T-helper 2 cell treated with Interferon-gamma antibody and Interleukin-4, amounts not matched to agents 100 ng/mL and 5 ng/mL, for 36 hours (primary cell): ENCODE results near the gene CHCHD4. TPM values are rescaled to one million over a fixed set of nuclear protein-coding genes. Genes with fewer than 3 reads are reported as not detected.

Experiments used
- intact Hi-C: fragments of 100-400 bp; cut with micrococcal nuclease; formaldehyde crosslinking; loops from one replicate; pipeline ENCODE4 v1.15.1; 2023
- total RNA-seq: library from RNA; stranded (reverse); gene quantifications from 2 replicates; pipeline ENCODE4 v1.2.3, GENCODE V29; 2022

Gene CHCHD4
- total RNA-seq, 1 donor from 2014 or later: 17.8 TPM

GRCh38 chr3:14150491-14151230, 26.0 kb upstream of the CHCHD4 start:
- intact Hi-C loops: no loop called here

- intact Hi-C loops: no loop called here
Measured at GRCh38 chr3:14150078-14150477, 25.4 kb upstream of the CHCHD4 start.

GRCh38 chr3:14148041-14148985, 23.6 kb upstream of the CHCHD4 start:
- intact Hi-C loops: no loop called here

- intact Hi-C loops: no loop called here
Measured at GRCh38 chr3:14147617-14148016, 22.9 kb upstream of the CHCHD4 start.

- intact Hi-C loops: no loop called here
Measured at GRCh38 chr3:14147066-14147435, 22.4 kb upstream of the CHCHD4 start.

GRCh38 chr3:14146381-14147065, 21.9 kb upstream of the CHCHD4 start:
- intact Hi-C loops: no loop called here

GRCh38 chr3:14145670-14146380, 21.2 kb upstream of the CHCHD4 start:
- intact Hi-C loops: loop anchor here (1.0 kb wide), 1 partner anchor 256 kb away; the partner anchor contains the start of gene SLC6A6

- intact Hi-C loops: loop anchor here (1.0 kb wide), 1 partner anchor 257 kb away; the partner anchor contains the start of gene SLC6A6
Measured at GRCh38 chr3:14145236-14145635, 20.6 kb upstream of the CHCHD4 start.

GRCh38 chr3:14144423-14145075, 19.9 kb upstream of the CHCHD4 start:
- intact Hi-C loops: loop anchor here (1.0 to 5.0 kb wide), 6 partner anchors 20 to 507 kb away; partner anchors contain the start of genes CCDC174, CHCHD4, LSM3 and SLC6A6

- intact Hi-C loops: loop anchor here (1.0 to 5.0 kb wide), 5 partner anchors 19 to 508 kb away; partner anchors contain the start of genes CCDC174, CHCHD4, LSM3 and XPC
Measured at GRCh38 chr3:14143271-14144225, 18.9 kb upstream of the CHCHD4 start.

GRCh38 chr3:14142567-14143270, 18.0 kb upstream of the CHCHD4 start:
- intact Hi-C loops: loop anchor here (5.0 kb wide), 1 partner anchor 245 kb away; no protein-coding TSS in a partner anchor

GRCh38 chr3:14141602-14142341, 17.1 kb upstream of the CHCHD4 start:
- intact Hi-C loops: loop anchor here (5.0 kb wide), 1 partner anchor 244 kb away; no protein-coding TSS in a partner anchor

GRCh38 chr3:14141144-14141543, 16.5 kb upstream of the CHCHD4 start:
- intact Hi-C loops: loop anchor here (5.0 kb wide), 1 partner anchor 244 kb away; no protein-coding TSS in a partner anchor

GRCh38 chr3:14140668-14141067, 16.0 kb upstream of the CHCHD4 start:
- intact Hi-C loops: loop anchor here (5.0 kb wide), 1 partner anchor 243 kb away; no protein-coding TSS in a partner anchor

- intact Hi-C loops: loop anchor here (5.0 kb wide), 1 partner anchor 242 kb away; no protein-coding TSS in a partner anchor
Measured at GRCh38 chr3:14139771-14140170, 15.1 kb upstream of the CHCHD4 start.

- intact Hi-C loops: no loop called here
Measured at GRCh38 chr3:14138878-14139655, 14.4 kb upstream of the CHCHD4 start.
